BLaER1 treated with 17β-estradiol and CSF1 and Interleukin-3, amounts not matched to agents 10 nM and 100 nM (cell line): ENCODE results near the gene TMOD1.
"Not testable (repeated sequence)": the region's sequence is repeated elsewhere in the genome, so short reads cannot be mapped to it uniquely, and the experiment has no call there.

Experiments used
- H3K27ac ChIP-seq, 11 experiments: shearing (Covaris generic); formaldehyde crosslinking; 2 replicates each; pipeline ENCODE4 v1.8.1; 2022
- H3K27me3 ChIP-seq, 11 experiments: shearing (Covaris generic); formaldehyde crosslinking; 2 replicates each; pipeline ENCODE4 v1.8.1; 2022
- H3K36me3 ChIP-seq, 11 experiments: shearing (Covaris generic); formaldehyde crosslinking; 2 replicates each; pipeline ENCODE4 v1.8.1; 2022
- H3K4me1 ChIP-seq, 10 experiments: shearing (Covaris generic); formaldehyde crosslinking; 2 replicates each; pipeline ENCODE4 v1.8.1; 2022
- H3K4me2 ChIP-seq, 11 experiments: shearing (Covaris generic); formaldehyde crosslinking; 2 replicates each; pipeline ENCODE4 v1.8.1; 2022
- H3K4me3 ChIP-seq, 10 experiments: shearing (Covaris generic); formaldehyde crosslinking; 2 replicates each; pipeline ENCODE4 v1.8.1; 2022
- H3K9ac ChIP-seq, 11 experiments: shearing (Covaris generic); formaldehyde crosslinking; 2 replicates each; pipeline ENCODE4 v1.8.1; 2022
- H3K9me3 ChIP-seq, 11 experiments: shearing (Covaris generic); formaldehyde crosslinking; replicated peaks in 1 of 11; 2 replicates each; pipeline ENCODE4 v1.8.1; 2022
- H4K20me1 ChIP-seq, 11 experiments: shearing (Covaris generic); formaldehyde crosslinking; 2 replicates each; pipeline ENCODE4 v1.8.1; 2022
- Cebpa-rat ChIP-seq, 11 experiments: shearing (Covaris generic); IDR thresholded peaks; 2 replicates each; pipeline ENCODE4 v1.8.1; 2022

Gene TMOD1

GRCh38 chr9:97501177-97501971 is at the start of gene TMOD1:
Gene TMOD1, plus strand, starts transcription at chr9:97501666. Its CDS starts 22,523 bp downstream, at chr9:97524189.
- peaks cover 0 to 33% (median 11%) of the 10 kb centered on the region in 11 experiments; a peak in 13 of 22 replicates for H3K9me3 ChIP-seq
- peaks cover 7 to 14% (median 10%) of the 10 kb centered on the region in 10 experiments; a peak in 17 of 20 replicates for H3K4me1 ChIP-seq
- no peak within 1 kb of the TSS for H3K27ac ChIP-seq
- no peak for TF ChIP-seq Cebpa-rat (IDR thresholded peaks at IDR 0.05)
- peak within 1 kb of the TSS; percentile 89 to 98 (median 96) for H3K4me2 ChIP-seq
- peak within 1 kb of the TSS in 10 of 11 experiments; percentile 7 to 66 (median 50); a peak in 12 of 22 replicates for H3K9ac ChIP-seq
- peak within 1 kb of the TSS; percentile 52 to 74 (median 62) for H3K4me3 ChIP-seq
- peaks cover 70 to 76% (median 73%) of the 10 kb centered on the region in 11 experiments for H3K27me3 ChIP-seq
- peaks cover 0 to 8% (median 3%) of the 10 kb centered on the region in 11 experiments; a peak in 8 of 22 replicates for H3K36me3 ChIP-seq
- H4K20me1 ChIP-seq, result peaks cover 0 to 23% (median 14%) of the 10 kb centered on the region in 11 experiments; a peak in 10 of 22 replicates

GRCh38 chr9:97453573-97453972 is 47.9 kb upstream of the TMOD1 start:
- not testable (repeated sequence) for H3K27ac ChIP-seq, H3K27me3 ChIP-seq, H3K4me1 ChIP-seq, H3K9ac ChIP-seq, H3K4me3 ChIP-seq, H4K20me1 ChIP-seq, H3K4me2 ChIP-seq
- H3K36me3 ChIP-seq, result peaks cover 0 to 50% (median 0%) of the 10 kb centered on the region in 11 experiments; a peak in 4 of 22 replicates
- H3K9me3 ChIP-seq, result peaks cover 0 to 26% (median 0%) of the 10 kb centered on the region in 11 experiments; a peak in 11 of 22 replicates

GRCh38 chr9:97456841-97457240 is 44.6 kb upstream of the TMOD1 start:
- H3K9ac ChIP-seq, H3K4me1 ChIP-seq, H4K20me1 ChIP-seq, H3K4me2 ChIP-seq, H3K27me3 ChIP-seq, H3K4me3 ChIP-seq, H3K27ac ChIP-seq: not testable (repeated sequence)
- H3K9me3 ChIP-seq, result peaks cover 0 to 21% (median 0%) of the 10 kb centered on the region in 11 experiments; a peak in 11 of 22 replicates
- H3K36me3 ChIP-seq, result peaks cover 0 to 39% (median 0%) of the 10 kb centered on the region in 11 experiments; a peak in 5 of 22 replicates

- Histone ChIP-seq H3K4me3 (no peak overlapping the region), H3K27ac (no peak overlapping the region), H3K9me3 (peaks cover 0 to 16% (median 0%) of the 10 kb centered on the region in 11 experiments; a peak in 10 of 22 replicates), H3K4me2 (no peak overlapping the region), H3K36me3 (peaks cover 0 to 28% (median 0%) of the 10 kb centered on the region in 11 experiments; a peak in 5 of 22 replicates), H3K27me3 (no peaks in the 10 kb centered on the region), H3K9ac (no peak overlapping the region), H3K4me1 (no peaks in the 10 kb centered on the region), H4K20me1 (no peaks in the 10 kb centered on the region)
- TF ChIP-seq Cebpa-rat (IDR thresholded peaks at IDR 0.05), result no peak
Observed at GRCh38 chr9:97459326-97459725, 42.1 kb upstream of the TMOD1 start.

GRCh38 chr9:97462159-97462558 is 39.3 kb upstream of the TMOD1 start:
- Histone ChIP-seq H3K4me1 (no peaks in the 10 kb centered on the region), H3K27ac (no peak overlapping the region)
- no peak for TF ChIP-seq Cebpa-rat (IDR thresholded peaks at IDR 0.05)

GRCh38 chr9:97462914-97463313 is 38.6 kb upstream of the TMOD1 start:
- Histone ChIP-seq H3K9ac (no peak overlapping the region), H3K27me3 (no peaks in the 10 kb centered on the region), H3K4me1 (no peaks in the 10 kb centered on the region), H3K4me3 (no peak overlapping the region), H3K9me3 (no peaks in the 10 kb centered on the region), H4K20me1 (no peaks in the 10 kb centered on the region), H3K27ac (no peak overlapping the region), H3K4me2 (no peak overlapping the region), H3K36me3 (peaks cover 0 to 56% (median 0%) of the 10 kb centered on the region in 11 experiments; a peak in 5 of 22 replicates)
- TF ChIP-seq Cebpa-rat (IDR thresholded peaks at IDR 0.05), result no peak

More at GRCh38 chr9:97462159-97462558, 39.3 kb upstream of the TMOD1 start:
- no peak overlapping the region for H3K4me3 ChIP-seq
- H3K27me3 ChIP-seq, result no peaks in the 10 kb centered on the region
- no peak overlapping the region for H3K4me2 ChIP-seq
- H3K36me3 ChIP-seq, result peaks cover 0 to 53% (median 0%) of the 10 kb centered on the region in 11 experiments; a peak in 5 of 22 replicates
- no peaks in the 10 kb centered on the region for H4K20me1 ChIP-seq
- no peak overlapping the region for H3K9ac ChIP-seq
- no peaks in the 10 kb centered on the region; a peak in 1 of 22 replicates for H3K9me3 ChIP-seq

- Histone ChIP-seq H3K9ac (0 out of 22 replicates have a peak overlapping the region, but pooled peaks of 2 of the 11 experiments have one; percentile 13 to 29), H3K4me1 (no peaks in the 10 kb centered on the region), H3K36me3 (peaks cover 0 to 67% (median 3%) of the 10 kb centered on the region in 11 experiments; a peak in 6 of 22 replicates), H3K27ac (no peak overlapping the region), H3K9me3 (no peaks in the 10 kb centered on the region), H3K4me3 (no peak overlapping the region), H3K27me3 (no peaks in the 10 kb centered on the region), H3K4me2 (no peak overlapping the region), H4K20me1 (no peaks in the 10 kb centered on the region; a peak in 1 of 22 replicates)
- no peak for TF ChIP-seq Cebpa-rat (IDR thresholded peaks at IDR 0.05)
Observed at GRCh38 chr9:97468658-97469448, 32.6 kb upstream of the TMOD1 start.

GRCh38 chr9:97470076-97470475 is 31.4 kb upstream of the TMOD1 start:
- no peaks in the 10 kb centered on the region for H3K4me1 ChIP-seq
- H3K4me2 ChIP-seq, result no peak overlapping the region
- H3K27ac ChIP-seq, result no peak overlapping the region
- H4K20me1 ChIP-seq, result no peaks in the 10 kb centered on the region; a peak in 1 of 22 replicates
- H3K27me3 ChIP-seq, result no peaks in the 10 kb centered on the region
- H3K9me3 ChIP-seq, result no peaks in the 10 kb centered on the region
- no peak overlapping the region for H3K9ac ChIP-seq
- no peak for TF ChIP-seq Cebpa-rat (IDR thresholded peaks at IDR 0.05)
- no peak overlapping the region for H3K4me3 ChIP-seq
- H3K36me3 ChIP-seq, result peaks cover 0 to 73% (median 6%) of the 10 kb centered on the region in 11 experiments; a peak in 10 of 22 replicates

GRCh38 chr9:97473717-97474116 is 27.7 kb upstream of the TMOD1 start:
- peaks cover 0 to 72% (median 8%) of the 10 kb centered on the region in 11 experiments; a peak in 12 of 22 replicates for H3K36me3 ChIP-seq
- H3K4me2 ChIP-seq, result no peak overlapping the region
- H3K27ac ChIP-seq, result no peak overlapping the region
- no peak for TF ChIP-seq Cebpa-rat (IDR thresholded peaks at IDR 0.05)
- no peak overlapping the region for H3K9ac ChIP-seq
- no peaks in the 10 kb centered on the region for H3K27me3 ChIP-seq
- no peaks in the 10 kb centered on the region for H3K4me1 ChIP-seq
- no peaks in the 10 kb centered on the region for H4K20me1 ChIP-seq
- no peaks in the 10 kb centered on the region for H3K9me3 ChIP-seq
- H3K4me3 ChIP-seq, result no peak overlapping the region
